Kidney epithelial cell (primary cell): Measurements from ENCODE around the gene GGA2. TPM values are rescaled to one million over a fixed set of nuclear protein-coding genes. Genes with fewer than 3 reads are reported as not detected.

ENCODE experiments used
- DNase-seq: peaks from one replicate; pipeline ENCODE4 v3.0.0-alpha.2; 2010; ENCODE audit warnings: low read depth
- H3K27me3 ChIP-seq: 2 replicates; pipeline ENCODE4 v1.6.0; 2011; ENCODE audit warnings: low read length; ENCODE audit not compliant: control insufficient read depth, insufficient read depth
- H3K36me3 ChIP-seq: 2 replicates; pipeline ENCODE4 v1.5.1; 2011; ENCODE audit warnings: low read length; ENCODE audit not compliant: control insufficient read depth, insufficient read depth
- H3K4me3 ChIP-seq: 2 replicates; pipeline ENCODE4 v1.5.1; 2011; ENCODE audit warnings: low read depth, mild to moderate bottlenecking, control low read depth, low read length
- total RNA-seq: library from RNA; depleted of rRNA; stranded (reverse); fragments of >200 nt; gene quantifications from 2 replicates; pipeline ENCODE4 v1.2.3, GENCODE V29; 2015
- TF ChIP-seq, protein P1 (sequence below): IDR thresholded peaks from 2 replicates; pipeline ENCODE4 v1.5.1; 2011; ENCODE audit warnings: mild to moderate bottlenecking, moderate library complexity, low read length, control low read depth, inconsistent platforms; ENCODE audit not compliant: insufficient read depth, poor library complexity, severe bottlenecking

The GGA2 gene
- 41.6 and 43.6 TPM in 2 replicates for total RNA-seq

DNA sequence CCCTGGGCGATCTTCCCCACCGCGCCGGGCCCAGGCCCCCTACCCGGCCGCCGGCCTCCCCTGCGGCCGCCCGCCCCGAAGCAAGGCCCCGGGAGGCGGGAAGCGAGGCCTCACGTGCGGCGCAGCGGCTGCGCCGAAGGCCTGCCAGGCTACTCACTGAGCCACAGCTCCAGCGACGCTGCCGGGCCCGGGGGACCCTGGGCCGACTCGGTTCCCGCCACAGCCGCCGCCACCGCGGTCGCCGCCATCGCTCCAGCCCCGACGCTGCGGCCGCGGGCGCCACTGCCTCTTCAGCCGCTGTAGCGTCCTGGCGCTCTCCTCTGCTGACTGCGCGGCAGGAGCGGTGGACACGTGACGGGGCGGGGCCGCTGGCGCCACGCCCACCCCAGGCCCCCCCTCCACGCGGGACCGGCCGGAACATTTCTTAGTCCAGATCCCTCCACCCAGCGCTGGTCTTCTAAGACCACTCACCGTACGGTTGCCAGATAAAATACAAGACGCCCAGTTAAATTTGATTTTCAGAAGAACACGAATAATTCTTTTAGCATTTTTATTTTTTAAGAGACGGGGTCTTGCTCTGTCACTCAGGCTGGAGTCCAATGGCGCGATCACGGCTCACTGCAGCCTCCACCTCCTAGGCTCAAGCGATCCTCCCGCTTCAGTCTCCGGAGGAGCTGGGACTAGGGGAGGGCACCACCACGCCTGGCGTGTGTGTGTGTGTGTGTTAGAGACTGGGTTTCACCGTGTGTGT, at the start of gene GGA2:
TSS of gene GGA2 (minus strand) at position 331 of the 751 bp plus-strand sequence. CDS start at position 248, 83 bp downstream.
- Histone ChIP-seq H3K27me3 (no peaks in the 10 kb centered on the region), H3K4me3 (peak within 1 kb of the TSS; percentile 73), H3K36me3 (no peaks in the 10 kb centered on the region)
- DNase-seq: no peak
- TF ChIP-seq, protein P1, sequence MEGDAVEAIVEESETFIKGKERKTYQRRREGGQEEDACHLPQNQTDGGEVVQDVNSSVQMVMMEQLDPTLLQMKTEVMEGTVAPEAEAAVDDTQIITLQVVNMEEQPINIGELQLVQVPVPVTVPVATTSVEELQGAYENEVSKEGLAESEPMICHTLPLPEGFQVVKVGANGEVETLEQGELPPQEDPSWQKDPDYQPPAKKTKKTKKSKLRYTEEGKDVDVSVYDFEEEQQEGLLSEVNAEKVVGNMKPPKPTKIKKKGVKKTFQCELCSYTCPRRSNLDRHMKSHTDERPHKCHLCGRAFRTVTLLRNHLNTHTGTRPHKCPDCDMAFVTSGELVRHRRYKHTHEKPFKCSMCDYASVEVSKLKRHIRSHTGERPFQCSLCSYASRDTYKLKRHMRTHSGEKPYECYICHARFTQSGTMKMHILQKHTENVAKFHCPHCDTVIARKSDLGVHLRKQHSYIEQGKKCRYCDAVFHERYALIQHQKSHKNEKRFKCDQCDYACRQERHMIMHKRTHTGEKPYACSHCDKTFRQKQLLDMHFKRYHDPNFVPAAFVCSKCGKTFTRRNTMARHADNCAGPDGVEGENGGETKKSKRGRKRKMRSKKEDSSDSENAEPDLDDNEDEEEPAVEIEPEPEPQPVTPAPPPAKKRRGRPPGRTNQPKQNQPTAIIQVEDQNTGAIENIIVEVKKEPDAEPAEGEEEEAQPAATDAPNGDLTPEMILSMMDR: no peak

- TF ChIP-seq, protein P1: no peak
- H3K4me3 ChIP-seq: peak overlapping the region; percentile 93
Measured at GRCh38 chr16:23557779-23558702, 47.7 kb upstream of the GGA2 start.

DNA sequence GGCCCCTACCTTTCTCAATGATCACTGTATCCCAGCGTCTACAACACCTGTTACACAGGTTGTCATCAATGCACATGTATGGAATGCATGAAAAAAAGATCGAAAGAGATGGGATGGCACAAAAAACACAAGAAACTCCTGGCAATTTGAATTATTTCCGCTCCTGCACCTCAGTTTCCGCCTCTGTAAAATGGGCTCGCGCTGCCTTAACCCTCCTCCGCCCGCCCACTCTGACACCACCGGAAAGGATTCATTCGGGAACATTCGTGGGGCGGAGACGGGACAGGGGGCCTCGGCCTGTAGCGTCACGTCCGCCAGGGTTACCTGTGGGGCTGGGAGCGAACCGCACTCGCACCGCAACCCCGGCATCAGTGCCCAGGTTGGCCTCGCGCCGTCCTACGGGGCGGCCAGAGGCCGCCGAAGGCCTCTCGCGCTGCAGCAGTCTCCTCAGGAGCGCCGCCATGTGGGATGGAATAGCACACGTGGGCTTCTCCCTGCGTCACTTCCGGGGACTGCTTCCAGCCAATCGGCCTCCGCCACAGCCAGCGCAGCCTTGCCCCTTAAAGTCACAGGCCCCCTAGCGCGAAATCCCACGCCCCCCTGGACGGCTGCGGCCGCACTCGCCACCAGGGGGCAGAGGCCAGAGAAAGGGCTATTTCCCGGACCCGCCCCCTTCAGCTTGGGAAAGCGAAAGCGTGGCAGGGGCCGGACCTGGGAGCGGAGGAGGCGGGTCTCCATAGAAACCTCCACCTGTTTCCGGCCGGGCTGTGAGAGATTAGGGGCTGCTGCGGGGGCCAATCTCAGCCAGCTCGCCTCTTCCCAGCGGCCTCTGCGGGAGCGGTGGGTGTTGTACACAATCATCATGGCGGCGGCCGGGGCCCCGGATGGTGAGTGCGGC, 46.8 kb upstream of the GGA2 start, which contains the start of the genes EARS2 and UBFD1:
TSS of gene EARS2 (minus strand) at position 470 of the 898 bp plus-strand sequence. CDS start at position 463, 7 bp downstream.
TSS of gene UBFD1 (plus strand) at position 847 of the 898 bp plus-strand sequence. CDS start at position 863, 16 bp downstream.
- TF ChIP-seq, protein P1: peak; percentile 94
- peak; percentile 88 for DNase-seq
- Histone ChIP-seq H3K36me3 (no peaks in the 10 kb centered on the region), H3K4me3 (peak within 1 kb of the TSS; percentile 93), H3K27me3 (no peaks in the 10 kb centered on the region)

More at GRCh38 chr16:23557779-23558702, 47.7 kb upstream of the GGA2 start:
- DNase-seq: no peak
- H3K36me3 ChIP-seq: no peaks in the 10 kb centered on the region
- no peaks in the 10 kb centered on the region for H3K27me3 ChIP-seq

GRCh38 chr16:23554536-23554935, 44.2 kb upstream of the GGA2 start:
- H3K4me3 ChIP-seq: no peak overlapping the region
- TF ChIP-seq, protein P1: no peak
- H3K36me3 ChIP-seq: peaks cover 2% of the 10 kb centered on the region
- H3K27me3 ChIP-seq: no peaks in the 10 kb centered on the region
- no peak for DNase-seq

DNA sequence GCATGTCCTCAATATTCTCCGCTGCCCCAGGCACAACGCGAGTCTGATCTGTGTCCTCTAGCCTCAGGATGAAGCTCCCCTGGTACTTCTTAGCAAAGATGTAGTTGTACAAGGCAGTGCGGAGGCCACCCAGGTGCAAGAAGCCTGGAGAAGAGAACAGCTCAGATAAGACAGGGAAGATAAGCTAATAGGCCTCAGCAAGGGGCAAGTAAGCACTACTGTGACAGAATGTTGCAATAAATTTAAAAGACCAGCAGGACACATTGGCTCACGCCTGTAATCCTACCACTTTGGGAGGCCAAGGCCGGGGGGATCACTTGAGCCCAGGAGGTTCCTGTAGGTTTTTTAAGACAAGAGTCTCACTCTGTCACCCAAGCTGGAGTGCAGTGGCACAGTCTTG, 41.9 kb upstream of the GGA2 start:
- H3K36me3 ChIP-seq: peaks cover 2% of the 10 kb centered on the region
- no peaks in the 10 kb centered on the region for H3K27me3 ChIP-seq
- H3K4me3 ChIP-seq: no peak overlapping the region
- DNase-seq: no peak
- TF ChIP-seq, protein P1: no peak
